TTC549 (cell line): ENCODE measurements around the gene THRB.

Source experiments
- FAIRE-seq: peaks from 2 replicates; lab custom pipeline; 2012; peaks lifted over from hg19 to GRCh38; lab: Jason Lieb, UNC

THRB gene

GRCh38 chr3:24494618-24495325, at the start of gene THRB:
TSS of gene THRB (minus strand) at chr3:24494850.
- no peak for FAIRE-seq

DNA sequence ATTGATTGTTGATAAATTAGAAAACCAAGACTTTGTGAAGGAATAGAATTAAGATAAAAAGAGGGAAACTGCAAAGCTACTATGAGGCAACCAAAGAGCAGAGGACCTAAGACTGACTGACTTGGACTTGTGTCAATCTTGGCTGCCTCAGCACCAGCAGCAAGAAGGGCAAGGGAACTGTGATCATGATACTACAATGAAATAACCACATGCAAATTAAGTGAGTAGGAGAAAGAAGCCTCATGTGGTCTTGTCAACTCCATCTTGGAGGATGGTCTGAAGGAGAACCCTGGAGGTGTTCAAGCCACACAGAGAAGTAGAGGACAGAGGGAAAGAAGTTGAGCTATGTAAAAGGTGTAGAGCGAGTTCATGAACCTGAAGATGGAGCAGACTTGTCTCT, 47.3 kb upstream of the THRB start:
- no peak for FAIRE-seq

GRCh38 chr3:24540821-24541220, 46.2 kb upstream of the THRB start:
- FAIRE-seq, result no peak

- FAIRE-seq, result no peak
Measured at GRCh38 chr3:24539699-24540098, 45.0 kb upstream of the THRB start.

- no peak for FAIRE-seq
Measured at GRCh38 chr3:24538891-24539290, 44.2 kb upstream of the THRB start.

DNA sequence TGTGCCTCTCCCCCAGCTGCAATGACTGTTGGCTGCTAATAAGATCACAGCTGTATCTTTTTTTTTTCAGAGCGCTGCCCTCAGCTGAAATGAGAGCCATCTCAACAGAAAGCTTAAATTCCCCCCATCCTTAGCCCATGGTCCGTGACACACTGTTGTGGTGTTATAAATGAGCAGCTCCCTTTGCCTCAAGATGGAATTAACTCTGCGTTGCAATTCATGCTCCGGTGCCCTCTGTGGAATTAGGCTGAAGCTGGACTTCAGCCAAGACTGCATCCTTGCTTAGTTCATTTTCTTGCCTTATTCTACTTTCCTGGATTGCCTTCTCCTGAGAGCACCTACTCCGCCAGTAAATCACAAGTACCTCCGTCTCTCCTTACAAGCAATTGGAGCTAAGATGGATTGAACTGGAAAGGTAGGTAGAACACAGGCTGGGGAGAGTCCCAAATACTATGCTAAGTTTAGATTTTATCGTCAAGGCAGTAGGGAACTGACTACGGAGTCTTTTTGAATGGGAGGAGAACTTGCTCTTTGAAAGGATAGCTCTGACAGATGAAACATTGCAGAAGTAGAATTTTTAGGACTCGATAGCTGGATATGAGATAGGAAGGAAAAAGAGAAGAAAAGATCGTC, 39.0 kb upstream of the THRB start:
- FAIRE-seq, result no peak

- no peak for FAIRE-seq
Measured at GRCh38 chr3:24530471-24530870, 35.8 kb upstream of the THRB start.

- no peak for FAIRE-seq
Measured at GRCh38 chr3:24529210-24529609, 34.6 kb upstream of the THRB start.

DNA sequence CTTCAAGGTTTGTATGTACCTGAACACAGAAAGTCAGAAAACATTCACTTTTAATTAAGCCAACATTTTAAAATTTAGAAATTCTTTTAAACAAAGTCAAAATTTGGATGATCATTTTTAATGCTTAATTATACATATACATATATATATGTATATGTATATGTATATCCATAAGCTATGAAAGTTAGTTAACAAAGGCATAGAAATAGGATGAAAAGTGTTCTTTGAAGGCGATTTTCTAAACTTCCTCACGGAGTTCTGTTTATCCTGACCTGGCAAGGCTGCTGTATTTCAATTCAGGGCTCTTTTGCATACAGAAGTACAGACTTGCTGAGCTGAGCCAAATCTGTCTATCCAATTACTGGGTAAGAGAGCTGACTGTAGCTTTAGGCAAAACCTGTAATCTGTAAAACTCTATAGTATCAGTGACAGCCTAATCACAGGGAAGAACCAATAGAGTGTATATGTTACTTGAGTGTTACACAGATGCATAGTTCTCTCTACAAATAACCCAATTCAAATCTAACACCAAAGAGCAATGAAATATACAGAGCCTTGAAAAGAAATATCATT, 32.1 kb upstream of the THRB start:
- no peak for FAIRE-seq

DNA sequence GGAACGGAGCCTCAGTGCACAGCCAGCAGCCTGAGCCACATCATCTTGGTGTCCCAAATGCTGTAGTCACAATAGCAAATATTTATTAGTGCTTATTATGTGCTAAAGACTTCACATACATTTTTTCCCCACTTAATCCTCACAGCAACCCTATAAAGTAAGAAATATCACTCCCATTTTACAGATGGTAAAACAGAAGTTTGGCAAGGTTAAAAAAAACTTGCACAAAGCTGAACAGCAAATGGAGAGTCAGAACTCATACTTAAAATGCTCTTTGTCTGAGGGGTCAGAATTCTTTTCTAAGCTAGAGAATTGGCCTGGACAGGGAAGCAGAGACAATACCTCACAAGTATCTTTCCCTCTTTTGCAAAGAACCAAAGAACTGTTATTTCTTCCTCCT, 30.9 kb upstream of the THRB start:
- no peak for FAIRE-seq

GRCh38 chr3:24525022-24525421, 30.4 kb upstream of the THRB start:
- FAIRE-seq, result no peak

- FAIRE-seq, result no peak
Measured at GRCh38 chr3:24523988-24524727, 29.5 kb upstream of the THRB start.

DNA sequence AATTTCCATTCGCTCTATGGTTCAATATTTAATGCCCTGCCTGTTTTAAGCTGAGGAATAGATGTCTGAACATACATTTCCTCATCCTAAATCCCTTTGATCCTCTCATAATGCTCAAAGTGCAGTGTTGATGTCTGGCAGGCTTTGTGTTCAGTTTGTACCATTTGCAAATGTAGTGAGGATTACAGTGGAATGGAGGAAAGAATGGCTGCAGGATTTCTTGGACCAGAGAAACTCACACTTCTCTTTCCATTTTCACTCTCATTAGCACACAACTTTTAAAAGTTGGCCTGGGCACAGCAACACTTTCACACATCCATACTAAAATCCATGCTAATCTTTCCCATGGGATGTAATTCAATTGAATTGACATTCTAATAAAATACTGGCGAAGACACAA, 28.6 kb upstream of the THRB start:
- no peak for FAIRE-seq

DNA sequence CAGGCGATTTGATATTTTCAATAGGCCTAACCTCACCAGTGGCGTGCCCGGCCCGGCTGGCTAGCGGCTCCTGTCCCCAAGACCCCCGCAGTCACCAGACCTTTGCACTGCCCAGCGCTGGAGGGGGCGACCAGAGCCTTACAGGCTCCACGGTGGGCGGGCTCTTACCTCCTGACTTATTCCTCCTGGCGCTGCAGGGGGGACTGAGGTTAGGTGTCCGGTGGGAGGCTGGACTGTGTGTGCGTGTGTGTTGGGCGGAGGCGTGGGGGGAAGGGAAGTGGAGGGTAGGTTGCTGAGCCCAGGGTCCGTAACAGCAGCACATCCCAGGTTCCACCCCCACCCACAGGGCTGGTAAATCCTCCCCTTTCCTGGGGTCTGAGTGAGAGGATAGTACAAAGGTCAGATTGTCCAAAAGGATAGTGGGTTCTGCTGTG, 27.5 kb upstream of the THRB start:
- FAIRE-seq, result no peak

- no peak for FAIRE-seq
Measured at GRCh38 chr3:24521420-24522145, 26.9 kb upstream of the THRB start.

- FAIRE-seq, result no peak
Measured at GRCh38 chr3:24520976-24521419, 26.3 kb upstream of the THRB start.

GRCh38 chr3:24520101-24520495, 25.4 kb upstream of the THRB start:
- no peak for FAIRE-seq

DNA sequence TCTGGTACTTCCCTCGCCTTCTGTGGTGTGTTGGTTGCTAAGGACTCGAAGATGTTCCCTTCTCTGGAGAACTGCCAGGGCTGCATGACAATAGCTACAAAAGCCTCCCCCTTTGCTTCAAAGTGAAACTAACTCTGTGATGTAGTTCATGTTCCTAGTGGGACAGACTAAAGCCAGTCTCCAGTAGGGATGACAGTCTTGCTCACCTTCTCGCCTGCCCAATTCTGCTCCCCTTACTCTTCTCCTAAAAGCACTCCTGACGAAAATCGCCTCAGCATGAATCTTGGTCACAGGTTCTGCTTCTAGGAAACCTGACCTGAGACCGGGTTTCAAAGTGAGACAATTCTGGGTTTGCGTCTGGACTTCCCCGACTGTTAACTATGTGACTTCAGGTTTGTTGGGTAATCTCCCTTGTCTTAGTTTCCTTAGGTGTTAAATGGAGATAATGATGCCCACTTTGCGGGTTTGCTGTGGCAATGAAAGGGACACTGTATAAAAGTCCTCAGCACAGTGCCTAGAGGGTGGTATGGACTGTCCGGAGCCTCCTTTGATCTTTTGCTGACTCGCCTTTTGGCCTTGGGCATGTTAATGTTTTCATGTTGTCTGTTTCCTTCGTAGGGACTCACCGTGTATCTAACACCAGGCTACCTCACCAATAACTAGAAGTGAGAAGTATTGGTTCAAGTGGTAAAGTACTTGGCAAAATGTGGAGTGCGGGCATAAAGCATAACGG, 24.9 kb upstream of the THRB start:
- no peak for FAIRE-seq

DNA sequence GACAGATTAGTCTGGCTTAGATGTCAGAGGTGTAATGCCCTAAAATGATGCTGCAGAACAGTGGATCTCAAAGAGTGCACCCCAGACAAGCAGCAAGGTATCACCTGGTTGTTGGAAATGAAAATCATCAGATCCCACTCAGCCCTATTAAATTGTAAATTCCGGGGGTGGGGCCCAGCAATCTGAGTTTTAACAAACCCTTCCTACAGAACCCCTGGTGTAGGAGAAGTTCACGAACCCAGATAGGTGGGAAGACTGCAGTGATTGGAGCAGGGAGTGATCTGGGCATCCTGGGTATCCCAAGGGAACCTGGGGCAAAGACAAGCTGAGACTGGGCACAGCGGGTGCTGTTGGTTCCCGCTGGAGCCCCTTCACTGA, 24.3 kb upstream of the THRB start:
- no peak for FAIRE-seq

DNA sequence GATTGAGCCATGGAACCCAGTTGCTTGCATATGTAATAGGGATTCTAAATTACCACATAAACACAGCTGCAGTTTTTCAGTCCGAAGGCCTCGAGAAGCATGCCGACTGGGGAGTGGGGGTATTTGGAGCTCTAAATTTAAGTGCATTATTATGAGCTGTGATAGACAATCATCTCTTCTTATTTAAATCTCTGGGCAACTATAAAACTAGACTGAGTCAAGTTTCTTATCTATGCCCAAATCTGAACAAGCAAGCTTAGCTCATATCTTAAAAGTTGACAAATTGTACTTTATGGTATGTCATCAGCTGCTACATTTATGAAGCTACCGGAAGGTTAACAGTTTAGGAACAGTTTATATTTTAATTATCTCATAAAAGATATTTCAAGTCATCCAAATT, 19.5 kb upstream of the THRB start:
- FAIRE-seq, result no peak

GRCh38 chr3:24513463-24513862, 18.8 kb upstream of the THRB start:
- no peak for FAIRE-seq
